ENCODE results near the gene APOL2. TPM values are rescaled to one million over a fixed set of nuclear protein-coding genes. Genes with fewer than 3 reads are reported as not detected.

APOL2 gene
- total and polyA plus RNA-seq, 2 donors, result 25.3 to 56.1 TPM

- H3K9me3 ChIP-seq (ENCODE audit: control insufficient read depth in 2 of 2, insufficient read depth in 1 of 2, low read length in 1 of 2), result no peaks in the 10 kb centered on the region
- H3K27me3 ChIP-seq (ENCODE audit: control insufficient read depth in 2 of 2, insufficient read depth in 1 of 2, low read length in 1 of 2), result no peaks in the 10 kb centered on the region
- DNase-seq (ENCODE audit: low read depth in 6 of 9, low spot score in 9 of 9), result peak in 5 of 9 donors; percentile 62 to 85 (median 68)
- H3K4me1 ChIP-seq (ENCODE audit: control insufficient read depth in 2 of 2, insufficient read depth in 2 of 2, low read length in 2 of 2), result no peaks in the 10 kb centered on the region
- H3K27ac ChIP-seq (ENCODE audit: low read depth in 1 of 2, low read length in 1 of 2), result no peak overlapping the region
- H3K36me3 ChIP-seq (ENCODE audit: control insufficient read depth in 2 of 2, insufficient read depth in 2 of 2, low read length in 1 of 2), result no peaks in the 10 kb centered on the region
- WGBS, result 65% methylated on average over 22 of the region's 22 CpGs
- no peak overlapping the region for H3K4me3 ChIP-seq (ENCODE audit: low read length in 2 of 2)
Measured at GRCh38 chr22:36180038-36180880, 59.1 kb downstream of the APOL2 start.

- DNase-seq (ENCODE audit: low read depth in 6 of 9, low spot score in 9 of 9), result no peak
- H3K9me3 ChIP-seq (ENCODE audit: control insufficient read depth in 2 of 2, insufficient read depth in 1 of 2, low read length in 1 of 2), result no peaks in the 10 kb centered on the region
- WGBS, result 89% methylated on average over 3 of the region's 3 CpGs
- no peak overlapping the region for H3K4me3 ChIP-seq (ENCODE audit: low read length in 2 of 2)
- H3K4me1 ChIP-seq (ENCODE audit: control insufficient read depth in 2 of 2, insufficient read depth in 2 of 2, low read length in 2 of 2), result peaks cover 0 to under 1% of the 10 kb centered on the region in 2 donors
- no peaks in the 10 kb centered on the region for H3K36me3 ChIP-seq (ENCODE audit: control insufficient read depth in 2 of 2, insufficient read depth in 2 of 2, low read length in 1 of 2)
- H3K27me3 ChIP-seq (ENCODE audit: control insufficient read depth in 2 of 2, insufficient read depth in 1 of 2, low read length in 1 of 2), result no peaks in the 10 kb centered on the region
- no peak overlapping the region for H3K27ac ChIP-seq (ENCODE audit: low read depth in 1 of 2, low read length in 1 of 2)
Measured at GRCh38 chr22:36177160-36177559, 62.2 kb downstream of the APOL2 start.

Other genes starting within 250 kb of the APOL2 start
- gene RBFOX2, start 210.7 kb downstream of the APOL2 start, total RNA-seq, result 14.9 TPM
- 10.2 TPM for gene RBFOX2, start 210.7 kb downstream of the APOL2 start, polyA plus RNA-seq
- gene APOL3, start 78.8 kb downstream of the APOL2 start, total RNA-seq, result 35.1 TPM
- gene APOL3, start 78.8 kb downstream of the APOL2 start, polyA plus RNA-seq, result 42.6 TPM
- gene APOL4, start 37.7 kb downstream of the APOL2 start, total RNA-seq, result 4.8 TPM
- 53.0 TPM for gene APOL4, start 37.7 kb downstream of the APOL2 start, polyA plus RNA-seq
- gene APOL1, start 13.6 kb upstream of the APOL2 start, total RNA-seq, result 14.2 TPM
- gene APOL1, start 13.6 kb upstream of the APOL2 start, polyA plus RNA-seq, result 62.6 TPM
- gene MYH9, start 148.4 kb upstream of the APOL2 start, total RNA-seq, result 123 TPM
- gene MYH9, start 148.4 kb upstream of the APOL2 start, polyA plus RNA-seq, result 155 TPM
- gene TXN2, start 242.1 kb upstream of the APOL2 start, total RNA-seq, result 40.7 TPM
- gene TXN2, start 242.1 kb upstream of the APOL2 start, polyA plus RNA-seq, result 68.7 TPM